GM13977 (cell line): Measurements from ENCODE around the gene CLMP.

Source experiments
- DNase-seq: peaks from one replicate; pipeline ENCODE4 v3.0.0; 2012; ENCODE audit warnings: low spot score
- CTCF ChIP-seq: IDR thresholded peaks from 2 replicates; pipeline ENCODE4 v1.5.1; 2012; ENCODE audit warnings: mild to moderate bottlenecking, control low read depth; ENCODE audit not compliant: insufficient read depth; ENCODE audit errors: extremely low read depth, missing control alignments
- in situ Hi-C: fragments of 300-500 bp; cut with MboI; formaldehyde crosslinking; loops from one replicate; pipeline ENCODE4 v1.12.0; 2022; ENCODE audit warnings: low sequenced_read_pairs, low pct_unique_long_range_greater_than_20kb, mixed read lengths, inconsistent platforms; ENCODE audit not compliant: unreplicated experiment

The CLMP gene

GRCh38 chr11:123122341-123122740, 72.7 kb downstream of the CLMP start:
- TF ChIP-seq CTCF: no peak
- no peak for DNase-seq
- in situ Hi-C loops: loop anchor here (25.0 kb wide), 1 partner anchor 440 kb away; no protein-coding TSS in a partner anchor

DNA sequence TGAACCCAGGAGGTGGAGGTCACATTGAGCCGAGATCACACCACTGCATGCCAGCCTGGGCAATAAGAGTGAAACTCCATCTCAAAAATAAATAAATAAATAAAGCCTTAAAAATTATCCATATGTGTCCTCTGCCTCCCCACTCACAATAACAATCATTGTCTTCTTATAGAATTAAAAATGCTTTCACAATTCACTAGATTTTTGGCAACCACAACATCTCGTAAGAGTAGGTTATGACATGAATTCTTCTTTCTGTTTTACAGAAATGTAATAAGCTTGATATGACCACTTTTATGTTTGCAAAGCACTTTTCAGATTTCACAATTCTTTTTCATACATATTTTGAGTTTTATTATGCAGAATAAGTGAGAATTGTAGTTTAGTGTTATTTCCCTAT, 78.6 kb downstream of the CLMP start:
- in situ Hi-C loops: loop anchor here (10.0 to 25.0 kb wide), 2 partner anchors 128 to 446 kb away; no protein-coding TSS in a partner anchor

GRCh38 chr11:123111465-123111864, 83.6 kb downstream of the CLMP start:
- in situ Hi-C loops: loop anchor here (10.0 to 25.0 kb wide), 2 partner anchors 133 to 451 kb away; no protein-coding TSS in a partner anchor
- peak; percentile 69 for TF ChIP-seq CTCF
- DNase-seq: peak; percentile 76

More for the DNA sequence above, 78.6 kb downstream of the CLMP start:
- TF ChIP-seq CTCF: no peak
- no peak for DNase-seq

DNA sequence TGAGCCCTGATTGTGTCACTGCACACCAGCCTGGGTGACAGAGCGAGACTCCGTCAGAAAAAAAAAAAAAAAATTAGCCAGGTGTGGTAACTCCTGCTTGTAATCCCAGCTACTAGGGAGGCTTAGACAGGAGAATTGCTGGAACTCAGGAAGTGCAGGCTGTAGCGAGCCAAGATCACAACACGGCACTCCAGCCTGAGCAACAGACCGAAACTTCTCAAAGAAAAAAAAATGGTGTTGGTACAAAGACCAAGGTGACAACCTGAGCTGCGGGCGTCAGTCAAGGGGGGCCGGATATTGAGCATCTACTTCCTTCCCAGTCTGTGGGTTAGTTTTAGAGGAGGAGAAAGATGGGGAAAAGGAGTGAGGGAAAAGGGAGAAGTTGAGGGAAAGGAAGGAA, 84.7 kb downstream of the CLMP start:
- no peak for TF ChIP-seq CTCF
- in situ Hi-C loops: loop anchor here (10.0 to 25.0 kb wide), 2 partner anchors 134 to 452 kb away; no protein-coding TSS in a partner anchor
- DNase-seq: no peak

DNA sequence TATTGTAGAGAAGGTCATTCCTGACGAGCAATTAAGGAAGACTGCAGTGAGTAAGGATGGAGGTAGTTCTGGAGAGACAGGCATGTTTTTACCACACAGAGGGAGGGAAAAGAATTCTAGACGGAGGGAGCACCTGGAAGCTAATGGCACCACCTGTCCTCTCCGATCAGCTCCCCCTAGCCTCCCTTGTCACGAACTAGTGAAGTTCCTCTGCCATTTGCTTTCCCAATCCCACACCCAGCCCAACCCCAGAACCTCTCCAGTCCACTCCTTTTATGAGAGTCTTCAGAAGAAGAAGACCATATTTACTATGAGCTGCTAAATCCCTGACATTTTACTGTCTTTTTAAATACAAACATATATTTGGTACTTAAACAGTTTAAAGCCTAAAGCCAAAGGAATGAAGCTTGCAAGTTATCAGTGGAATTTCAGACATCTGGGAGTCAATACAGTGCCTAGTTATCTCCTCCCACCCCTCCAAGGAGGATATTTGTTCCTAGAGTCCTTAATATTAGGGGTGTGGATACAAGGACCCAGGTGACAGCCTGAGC, 87.0 kb downstream of the CLMP start:
- in situ Hi-C loops: loop anchor here (25.0 kb wide), 1 partner anchor 454 kb away; no protein-coding TSS in a partner anchor
- no peak for DNase-seq
- no peak for TF ChIP-seq CTCF

- no peak for TF ChIP-seq CTCF
- no peak for DNase-seq
- in situ Hi-C loops: loop anchor here (25.0 kb wide), 1 partner anchor 458 kb away; no protein-coding TSS in a partner anchor
These were observed 90.4 kb downstream of the CLMP start for GRCh38 chr11:123104697-123105096.
